ENCODE data around the gene TRIM38.

The TRIM38 gene

DNA sequence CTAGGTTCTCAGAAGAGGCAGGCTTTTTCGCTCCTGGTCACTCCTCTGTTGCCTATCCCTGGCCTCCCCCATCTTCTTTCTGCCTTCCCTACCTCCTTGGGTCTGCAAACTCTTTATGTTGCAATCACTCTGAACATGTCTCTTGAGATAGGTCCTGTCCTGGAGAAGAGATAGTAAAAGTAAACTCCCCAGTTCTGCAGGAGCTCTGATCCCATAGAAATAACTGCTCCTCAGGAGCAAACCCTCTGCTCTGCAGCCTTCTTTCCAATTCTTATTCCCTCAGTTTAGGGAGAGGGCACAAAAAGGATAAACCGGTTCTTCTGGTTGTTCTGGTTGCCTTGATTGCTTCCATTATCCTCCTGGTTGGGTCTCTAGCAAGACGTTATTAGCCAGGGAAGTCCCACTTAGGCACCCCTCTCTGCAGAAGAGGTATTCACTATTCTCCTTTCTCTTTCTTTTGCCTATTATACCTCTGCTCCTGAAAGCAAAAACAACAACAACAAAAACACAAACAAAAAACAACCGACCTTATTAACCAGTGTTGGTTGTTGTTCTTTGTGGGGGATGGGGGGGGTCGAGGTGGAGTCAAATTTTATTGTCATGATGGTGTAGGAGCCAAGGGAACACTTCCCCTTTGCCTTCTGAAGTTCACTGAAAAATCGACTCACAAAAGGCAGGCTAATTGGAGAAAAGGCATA, 973 bp downstream of the TRIM38 start:
- ATAC-seq, result peak; percentile 15; the same call in 2 of the 3 replicates
- TF ChIP-seq, protein P1, sequence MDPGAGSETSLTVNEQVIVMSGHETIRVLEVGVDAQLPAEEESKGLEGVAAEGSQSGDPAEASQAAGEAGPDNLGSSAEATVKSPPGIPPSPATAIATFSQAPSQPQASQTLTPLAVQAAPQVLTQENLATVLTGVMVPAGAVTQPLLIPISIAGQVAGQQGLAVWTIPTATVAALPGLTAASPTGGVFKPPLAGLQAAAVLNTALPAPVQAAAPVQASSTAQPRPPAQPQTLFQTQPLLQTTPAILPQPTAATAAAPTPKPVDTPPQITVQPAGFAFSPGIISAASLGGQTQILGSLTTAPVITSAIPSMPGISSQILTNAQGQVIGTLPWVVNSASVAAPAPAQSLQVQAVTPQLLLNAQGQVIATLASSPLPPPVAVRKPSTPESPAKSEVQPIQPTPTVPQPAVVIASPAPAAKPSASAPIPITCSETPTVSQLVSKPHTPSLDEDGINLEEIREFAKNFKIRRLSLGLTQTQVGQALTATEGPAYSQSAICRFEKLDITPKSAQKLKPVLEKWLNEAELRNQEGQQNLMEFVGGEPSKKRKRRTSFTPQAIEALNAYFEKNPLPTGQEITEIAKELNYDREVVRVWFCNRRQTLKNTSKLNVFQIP (CRISPR knock-in tag; IDR thresholded peaks at IDR 0.05; ENCODE audit: borderline replicate concordance, low read depth), result no peak
- TF ChIP-seq RARB (CRISPR knock-in tag; IDR thresholded peaks at IDR 0.05), result no peak
- no peak for TF ChIP-seq SNAI2 (CRISPR knock-in tag; IDR thresholded peaks at IDR 0.05)
- no peak for TF ChIP-seq ZNF565 (CRISPR knock-in tag; conservative IDR thresholded peaks at IDR 0.05; ENCODE audit: low read depth)
- no peak for TF ChIP-seq PPARA (CRISPR knock-in tag; IDR thresholded peaks at IDR 0.05; ENCODE audit: borderline replicate concordance)
- TF ChIP-seq ZNF70 (CRISPR knock-in tag; IDR thresholded peaks at IDR 0.05), result no peak
- TF ChIP-seq ESRRG (CRISPR knock-in tag; IDR thresholded peaks at IDR 0.05), result no peak
- TF ChIP-seq BACH2 (CRISPR knock-in tag; IDR thresholded peaks at IDR 0.05; ENCODE audit: borderline replicate concordance), result no peak
- TF ChIP-seq, protein P2, sequence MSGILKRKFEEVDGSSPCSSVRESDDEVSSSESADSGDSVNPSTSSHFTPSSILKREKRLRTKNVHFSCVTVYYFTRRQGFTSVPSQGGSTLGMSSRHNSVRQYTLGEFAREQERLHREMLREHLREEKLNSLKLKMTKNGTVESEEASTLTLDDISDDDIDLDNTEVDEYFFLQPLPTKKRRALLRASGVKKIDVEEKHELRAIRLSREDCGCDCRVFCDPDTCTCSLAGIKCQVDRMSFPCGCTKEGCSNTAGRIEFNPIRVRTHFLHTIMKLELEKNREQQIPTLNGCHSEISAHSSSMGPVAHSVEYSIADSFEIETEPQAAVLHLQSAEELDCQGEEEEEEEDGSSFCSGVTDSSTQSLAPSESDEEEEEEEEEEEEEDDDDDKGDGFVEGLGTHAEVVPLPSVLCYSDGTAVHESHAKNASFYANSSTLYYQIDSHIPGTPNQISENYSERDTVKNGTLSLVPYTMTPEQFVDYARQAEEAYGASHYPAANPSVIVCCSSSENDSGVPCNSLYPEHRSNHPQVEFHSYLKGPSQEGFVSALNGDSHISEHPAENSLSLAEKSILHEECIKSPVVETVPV (CRISPR knock-in tag; IDR thresholded peaks at IDR 0.05), result no peak
- TF ChIP-seq, protein P3, sequence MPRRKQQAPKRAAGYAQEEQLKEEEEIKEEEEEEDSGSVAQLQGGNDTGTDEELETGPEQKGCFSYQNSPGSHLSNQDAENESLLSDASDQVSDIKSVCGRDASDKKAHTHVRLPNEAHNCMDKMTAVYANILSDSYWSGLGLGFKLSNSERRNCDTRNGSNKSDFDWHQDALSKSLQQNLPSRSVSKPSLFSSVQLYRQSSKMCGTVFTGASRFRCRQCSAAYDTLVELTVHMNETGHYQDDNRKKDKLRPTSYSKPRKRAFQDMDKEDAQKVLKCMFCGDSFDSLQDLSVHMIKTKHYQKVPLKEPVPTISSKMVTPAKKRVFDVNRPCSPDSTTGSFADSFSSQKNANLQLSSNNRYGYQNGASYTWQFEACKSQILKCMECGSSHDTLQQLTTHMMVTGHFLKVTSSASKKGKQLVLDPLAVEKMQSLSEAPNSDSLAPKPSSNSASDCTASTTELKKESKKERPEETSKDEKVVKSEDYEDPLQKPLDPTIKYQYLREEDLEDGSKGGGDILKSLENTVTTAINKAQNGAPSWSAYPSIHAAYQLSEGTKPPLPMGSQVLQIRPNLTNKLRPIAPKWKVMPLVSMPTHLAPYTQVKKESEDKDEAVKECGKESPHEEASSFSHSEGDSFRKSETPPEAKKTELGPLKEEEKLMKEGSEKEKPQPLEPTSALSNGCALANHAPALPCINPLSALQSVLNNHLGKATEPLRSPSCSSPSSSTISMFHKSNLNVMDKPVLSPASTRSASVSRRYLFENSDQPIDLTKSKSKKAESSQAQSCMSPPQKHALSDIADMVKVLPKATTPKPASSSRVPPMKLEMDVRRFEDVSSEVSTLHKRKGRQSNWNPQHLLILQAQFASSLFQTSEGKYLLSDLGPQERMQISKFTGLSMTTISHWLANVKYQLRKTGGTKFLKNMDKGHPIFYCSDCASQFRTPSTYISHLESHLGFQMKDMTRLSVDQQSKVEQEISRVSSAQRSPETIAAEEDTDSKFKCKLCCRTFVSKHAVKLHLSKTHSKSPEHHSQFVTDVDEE (CRISPR knock-in tag; IDR thresholded peaks at IDR 0.05), result no peak
- no peak for TF ChIP-seq OSR1 (CRISPR knock-in tag; IDR thresholded peaks at IDR 0.05)
- no peak for TF ChIP-seq ZFP3 (CRISPR knock-in tag; IDR thresholded peaks at IDR 0.05)
- no peak for TF ChIP-seq ZC3H10 (CRISPR knock-in tag; IDR thresholded peaks at IDR 0.05)
- TF ChIP-seq ARNTL (CRISPR knock-in tag; IDR thresholded peaks at IDR 0.05; ENCODE audit: borderline replicate concordance, low read depth), result no peak
- no peak for TF ChIP-seq TCF4 (CRISPR knock-in tag; IDR thresholded peaks at IDR 0.05; ENCODE audit: borderline replicate concordance)
- no peak for TF ChIP-seq ISL1 (CRISPR knock-in tag; IDR thresholded peaks at IDR 0.05)
- no peak for TF ChIP-seq TOX (CRISPR knock-in tag; IDR thresholded peaks at IDR 0.05; ENCODE audit: borderline replicate concordance)
- TF ChIP-seq, protein P4, sequence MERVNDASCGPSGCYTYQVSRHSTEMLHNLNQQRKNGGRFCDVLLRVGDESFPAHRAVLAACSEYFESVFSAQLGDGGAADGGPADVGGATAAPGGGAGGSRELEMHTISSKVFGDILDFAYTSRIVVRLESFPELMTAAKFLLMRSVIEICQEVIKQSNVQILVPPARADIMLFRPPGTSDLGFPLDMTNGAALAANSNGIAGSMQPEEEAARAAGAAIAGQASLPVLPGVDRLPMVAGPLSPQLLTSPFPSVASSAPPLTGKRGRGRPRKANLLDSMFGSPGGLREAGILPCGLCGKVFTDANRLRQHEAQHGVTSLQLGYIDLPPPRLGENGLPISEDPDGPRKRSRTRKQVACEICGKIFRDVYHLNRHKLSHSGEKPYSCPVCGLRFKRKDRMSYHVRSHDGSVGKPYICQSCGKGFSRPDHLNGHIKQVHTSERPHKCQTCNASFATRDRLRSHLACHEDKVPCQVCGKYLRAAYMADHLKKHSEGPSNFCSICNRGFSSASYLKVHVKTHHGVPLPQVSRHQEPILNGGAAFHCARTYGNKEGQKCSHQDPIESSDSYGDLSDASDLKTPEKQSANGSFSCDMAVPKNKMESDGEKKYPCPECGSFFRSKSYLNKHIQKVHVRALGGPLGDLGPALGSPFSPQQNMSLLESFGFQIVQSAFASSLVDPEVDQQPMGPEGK (CRISPR knock-in tag; IDR thresholded peaks at IDR 0.05; ENCODE audit: borderline replicate concordance), result no peak
- TF ChIP-seq, protein P5, sequence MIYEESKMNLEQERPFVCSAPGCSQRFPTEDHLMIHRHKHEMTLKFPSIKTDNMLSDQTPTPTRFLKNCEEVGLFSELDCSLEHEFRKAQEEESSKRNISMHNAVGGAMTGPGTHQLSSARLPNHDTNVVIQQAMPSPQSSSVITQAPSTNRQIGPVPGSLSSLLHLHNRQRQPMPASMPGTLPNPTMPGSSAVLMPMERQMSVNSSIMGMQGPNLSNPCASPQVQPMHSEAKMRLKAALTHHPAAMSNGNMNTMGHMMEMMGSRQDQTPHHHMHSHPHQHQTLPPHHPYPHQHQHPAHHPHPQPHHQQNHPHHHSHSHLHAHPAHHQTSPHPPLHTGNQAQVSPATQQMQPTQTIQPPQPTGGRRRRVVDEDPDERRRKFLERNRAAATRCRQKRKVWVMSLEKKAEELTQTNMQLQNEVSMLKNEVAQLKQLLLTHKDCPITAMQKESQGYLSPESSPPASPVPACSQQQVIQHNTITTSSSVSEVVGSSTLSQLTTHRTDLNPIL (CRISPR knock-in tag; IDR thresholded peaks at IDR 0.05; ENCODE audit: low read depth), result no peak

DNA sequence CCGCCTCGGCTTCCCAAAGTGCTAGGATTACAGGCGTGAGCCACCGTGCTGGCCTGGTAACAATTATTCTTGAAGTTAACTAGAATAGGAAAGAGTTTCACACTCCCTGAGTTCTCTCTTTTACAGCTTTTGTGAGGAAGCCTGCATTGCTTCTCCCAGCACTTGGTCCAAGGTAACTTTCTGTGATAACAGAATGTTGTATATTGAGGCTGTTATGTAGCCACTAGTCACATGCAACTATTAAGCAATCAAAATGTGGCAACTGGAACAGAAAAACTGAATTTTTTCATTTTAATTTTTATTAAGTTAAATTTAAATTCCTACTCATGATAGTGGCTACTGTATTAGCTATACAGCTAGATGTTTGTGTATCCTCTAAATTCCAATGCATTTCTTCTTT, 2.5 kb downstream of the TRIM38 start:
- no peak for ATAC-seq
- TF ChIP-seq, protein P1 (CRISPR knock-in tag; IDR thresholded peaks at IDR 0.05; ENCODE audit: borderline replicate concordance, low read depth), result no peak
- TF ChIP-seq, protein P4 (CRISPR knock-in tag; IDR thresholded peaks at IDR 0.05; ENCODE audit: borderline replicate concordance), result no peak
- TF ChIP-seq RARB (CRISPR knock-in tag; IDR thresholded peaks at IDR 0.05) (no peak), BACH2 (CRISPR knock-in tag; IDR thresholded peaks at IDR 0.05; ENCODE audit: borderline replicate concordance) (no peak), ZC3H10 (CRISPR knock-in tag; IDR thresholded peaks at IDR 0.05) (no peak), ESRRG (CRISPR knock-in tag; IDR thresholded peaks at IDR 0.05) (no peak), ZNF70 (CRISPR knock-in tag; IDR thresholded peaks at IDR 0.05) (no peak)
- TF ChIP-seq, protein P3 (CRISPR knock-in tag; IDR thresholded peaks at IDR 0.05), result no peak
- TF ChIP-seq, protein P2 (CRISPR knock-in tag; IDR thresholded peaks at IDR 0.05), result no peak

Data from SK-N-SH treated with all-trans-retinoic acid at 6 μM for 48 hours (cell line).